Neural progenitor cell (in vitro differentiated cells): ENCODE data around the gene LUZP2. TPM values are rescaled to one million over a fixed set of nuclear protein-coding genes. Genes with fewer than 3 reads are reported as not detected.

Experiments used
- DNase-seq: peaks from one replicate; pipeline ENCODE4 v3.0.0-alpha.2; 2016; ENCODE audit warnings: low spot score
- H2AFZ ChIP-seq: fragments of 200-600 bp; sonication (generic); replicated peaks from 2 replicates; pipeline ENCODE4 v1.6.1; 2016; ENCODE audit warnings: antibody characterized with exemption
- H3F3A ChIP-seq: fragments of 200-600 bp; sonication (generic); 2 replicates; pipeline ENCODE4 v1.6.1; 2016; ENCODE audit warnings: antibody characterized with exemption, low read depth
- H3K27ac ChIP-seq: fragments of 200-600 bp; sonication (generic); 2 replicates; pipeline ENCODE4 v1.5.1; 2016; ENCODE audit warnings: mild to moderate bottlenecking
- H3K27me3 ChIP-seq: fragments of 200-600 bp; sonication (generic); 2 replicates; pipeline ENCODE4 v1.6.1; 2016; ENCODE audit warnings: mild to moderate bottlenecking, moderate library complexity
- H3K36me3 ChIP-seq: fragments of 200-600 bp; sonication (generic); 2 replicates; pipeline ENCODE4 v1.5.1; 2016
- H3K4me1 ChIP-seq: fragments of 200-600 bp; sonication (generic); 2 replicates; pipeline ENCODE4 v1.6.1; 2016; ENCODE audit warnings: mixed run types
- H3K4me2 ChIP-seq: fragments of 200-600 bp; sonication (generic); 2 replicates; pipeline ENCODE4 v1.6.1; 2016
- H3K4me3 ChIP-seq: fragments of 200-600 bp; sonication (generic); 2 replicates; pipeline ENCODE4 v1.5.1; 2016
- H3K79me2 ChIP-seq: fragments of 200-600 bp; sonication (generic); 2 replicates; pipeline ENCODE4 v1.6.1; 2016; ENCODE audit warnings: low read depth
- H3K9ac ChIP-seq: fragments of 200-600 bp; sonication (generic); 2 replicates; pipeline ENCODE4 v1.6.1; 2016
- H3K9me3 ChIP-seq: fragments of 200-600 bp; sonication (generic); 2 replicates; pipeline ENCODE4 v1.5.1; 2016; ENCODE audit warnings: low read depth
- H4K20me1 ChIP-seq: fragments of 200-600 bp; sonication (generic); 2 replicates; pipeline ENCODE4 v1.6.1; 2016; ENCODE audit warnings: low read depth
- H3K27ac Mint-ChIP-seq: 3 replicates; pipeline ENCODE4 v1.8.0; 2021; ENCODE audit warnings: mixed read lengths
- H3K27me3 Mint-ChIP-seq: 2 replicates; pipeline ENCODE4 v1.8.0; 2022; ENCODE audit warnings: low read depth, mild to moderate bottlenecking, inconsistent platforms, moderate library complexity, mixed read lengths; ENCODE audit not compliant: insufficient read depth
- H3K36me3 Mint-ChIP-seq: 3 replicates; pipeline ENCODE4 v1.8.0; 2021; ENCODE audit warnings: mixed read lengths
- H3K4me1 Mint-ChIP-seq: 3 replicates; pipeline ENCODE4 v1.8.0; 2021; ENCODE audit warnings: mixed read lengths
- H3K4me3 Mint-ChIP-seq: 3 replicates; pipeline ENCODE4 v1.8.0; 2021; ENCODE audit warnings: mild to moderate bottlenecking, moderate library complexity, mixed read lengths
- H3K9me3 Mint-ChIP-seq: 3 replicates; pipeline ENCODE4 v1.8.0; 2020; ENCODE audit warnings: mixed read lengths
- CTCF ChIP-seq: fragments of 200-600 bp; sonication (generic); IDR thresholded peaks from 2 replicates; pipeline ENCODE4 v1.5.1; 2017; ENCODE audit warnings: antibody characterized with exemption, mild to moderate bottlenecking
- EZH2 ChIP-seq: fragments of 200-600 bp; sonication (generic); IDR thresholded peaks from 2 replicates; pipeline ENCODE4 v1.6.1; 2017; ENCODE audit warnings: antibody characterized with exemption, mild to moderate bottlenecking, moderate library complexity
- EZH2phosphoT487 ChIP-seq: fragments of 200-600 bp; sonication (generic); IDR thresholded peaks from 2 replicates; pipeline ENCODE4 v1.6.1; 2017; ENCODE audit warnings: antibody characterized with exemption
- total RNA-seq: library from RNA; depleted of rRNA; stranded (reverse); fragments of >200 nt; gene quantifications from 2 replicates; pipeline ENCODE4 v1.2.3, GENCODE V29; 2015; ENCODE audit warnings: low replicate concordance

Gene LUZP2
- total RNA-seq, 1 donor from 2014 or later, result 2.5 TPM

- Histone ChIP-seq H3K36me3 (no peaks in the 10 kb centered on the region), H3K27me3 (no peaks in the 10 kb centered on the region), H3K4me2 (no peak overlapping the region), H3K79me2 (no peaks in the 10 kb centered on the region), H3K27ac (no peak overlapping the region), H4K20me1 (no peaks in the 10 kb centered on the region), H3K9ac (no peak overlapping the region), H3F3A (no peaks in the 10 kb centered on the region), H3K9me3 (no peaks in the 10 kb centered on the region), H2AFZ (no peak overlapping the region), H3K4me1 (no peaks in the 10 kb centered on the region), H3K4me3 (no peak overlapping the region)
- Mint-ChIP-seq H3K9me3 (peaks cover 2% of the 10 kb centered on the region), H3K36me3 (no peaks in the 10 kb centered on the region), H3K27ac (no peak overlapping the region), H3K27me3 (no peaks in the 10 kb centered on the region), H3K4me1 (no peaks in the 10 kb centered on the region), H3K4me3 (no peak overlapping the region)
- TF ChIP-seq EZH2 (no peak), CTCF (no peak), EZH2phosphoT487 (no peak)
- DNase-seq, result no peak
Measured at GRCh38 chr11:24716403-24716802, 219.6 kb downstream of the LUZP2 start.

- Histone ChIP-seq H3K4me2 (no peak overlapping the region), H3K9me3 (no peaks in the 10 kb centered on the region), H3K79me2 (no peaks in the 10 kb centered on the region), H3K4me3 (no peak overlapping the region), H4K20me1 (no peaks in the 10 kb centered on the region), H3K4me1 (no peaks in the 10 kb centered on the region), H3K27ac (no peak overlapping the region), H2AFZ (no peak overlapping the region), H3K9ac (no peak overlapping the region), H3K36me3 (no peaks in the 10 kb centered on the region), H3K27me3 (no peaks in the 10 kb centered on the region), H3F3A (no peaks in the 10 kb centered on the region)
- H3K27me3 Mint-ChIP-seq, result no peaks in the 10 kb centered on the region
- H3K4me3 Mint-ChIP-seq, result no peak overlapping the region
- TF ChIP-seq CTCF (no peak), EZH2 (no peak), EZH2phosphoT487 (no peak)
- H3K4me1 Mint-ChIP-seq, result no peaks in the 10 kb centered on the region
- H3K27ac Mint-ChIP-seq, result no peak overlapping the region
- DNase-seq, result no peak
- H3K9me3 Mint-ChIP-seq, result no peaks in the 10 kb centered on the region
- H3K36me3 Mint-ChIP-seq, result no peaks in the 10 kb centered on the region
Measured at GRCh38 chr11:24723231-24723630, 226.4 kb downstream of the LUZP2 start.

- H3K36me3 Mint-ChIP-seq, result no peaks in the 10 kb centered on the region
- H3K9me3 Mint-ChIP-seq, result no peaks in the 10 kb centered on the region
- Histone ChIP-seq H3F3A (no peaks in the 10 kb centered on the region), H4K20me1 (no peaks in the 10 kb centered on the region), H2AFZ (no peak overlapping the region), H3K27me3 (no peaks in the 10 kb centered on the region), H3K9me3 (no peaks in the 10 kb centered on the region), H3K4me3 (no peak overlapping the region), H3K79me2 (no peaks in the 10 kb centered on the region), H3K4me2 (no peak overlapping the region), H3K36me3 (no peaks in the 10 kb centered on the region), H3K9ac (no peak overlapping the region), H3K4me1 (no peaks in the 10 kb centered on the region), H3K27ac (no peak overlapping the region)
- H3K4me3 Mint-ChIP-seq, result no peak overlapping the region
- TF ChIP-seq EZH2, result no peak
- TF ChIP-seq CTCF, result no peak
- TF ChIP-seq EZH2phosphoT487, result no peak
- no peaks in the 10 kb centered on the region for H3K27me3 Mint-ChIP-seq
- no peaks in the 10 kb centered on the region for H3K4me1 Mint-ChIP-seq
- no peak overlapping the region for H3K27ac Mint-ChIP-seq
- no peak for DNase-seq
Measured at GRCh38 chr11:24731554-24731953, 234.7 kb downstream of the LUZP2 start.
